ENCODE measurements around the gene GNG2. TPM values are rescaled to one million over a fixed set of nuclear protein-coding genes. Genes with fewer than 3 reads are reported as not detected.

GNG2 gene
- total and polyA plus RNA-seq, 10 of the 15 experiments (the other 5 are each of a cell fraction or from before 2014, with no cell fraction given), result 31.6 to 114 (median 66.4) TPM

GRCh38 chr14:51846631-51847488 lies 13.6 kb upstream of the GNG2 start (continued):
- TF ChIP-seq ATF3 (IDR thresholded peaks at IDR 0.05; ENCODE audit: borderline replicate concordance, extremely low read depth, low read depth, low read length), result no peak
- peak; percentile 59 for TF ChIP-seq FOXM1 (IDR thresholded peaks at IDR 0.05; ENCODE audit: low read depth, low read length)
- no peak for TF ChIP-seq KAT2A (conservative IDR thresholded peaks at IDR 0.05; ENCODE audit: control insufficient read depth, low read depth, low read length)
- TF ChIP-seq IRF5 (IDR thresholded peaks at IDR 0.05; ENCODE audit: borderline replicate concordance), result no peak
- TF ChIP-seq FOS (IDR thresholded peaks at IDR 0.05; ENCODE audit: borderline replicate concordance, extremely low read depth, insufficient read length), result no peak
- TF ChIP-seq LARP7 (IDR thresholded peaks at IDR 0.05), result peak; percentile 66
- TF ChIP-seq GATAD2B (conservative IDR thresholded peaks at IDR 0.05; ENCODE audit: low read depth), result peak; percentile 64
- no peak for TF ChIP-seq SREBF1 (IDR thresholded peaks at IDR 0.05; ENCODE audit: low read length)
- TF ChIP-seq NFXL1 (IDR thresholded peaks at IDR 0.05; ENCODE audit: borderline replicate concordance), result no peak

- no TSS peak for BruUV-seq (replicated peaks)
- DNase-seq (ENCODE audit: low read depth, low spot score), result no peak
- in situ Hi-C loops (cut with MboI) (no loop called here), intact Hi-C loops (cut with micrococcal nuclease; ENCODE audit: unreplicated experiment) (loop anchor here (1.0 to 5.0 kb wide), 3 partner anchors 13 to 131 kb away; partner anchors contain the start of gene GNG2)
- Histone ChIP-seq H3K27me3 (replicated peaks in 1 of 2; ENCODE audit: control insufficient read depth in 2 of 2, insufficient read depth in 2 of 2, low read length in 1 of 2) (no peaks in the 10 kb centered on the region), H3K27ac (ENCODE audit: control insufficient read depth, insufficient read depth) (peak overlapping the region; percentile 97), H3K9me3 (replicated peaks; ENCODE audit: control insufficient read depth, insufficient read depth, low read length) (peaks cover 7% of the 10 kb centered on the region), H3K79me2 (ENCODE audit: control insufficient read depth, insufficient read depth, low read length) (no peaks in the 10 kb centered on the region), H3K36me3 (ENCODE audit: control insufficient read depth in 2 of 2, insufficient read depth in 2 of 2, low read length in 1 of 2) (no peaks in the 10 kb centered on the region), H3K4me1 (ENCODE audit: control insufficient read depth, insufficient read depth, low read length) (peaks cover 54% of the 10 kb centered on the region), H3K4me2 (ENCODE audit: control insufficient read depth, insufficient read depth) (peak overlapping the region; percentile 92), H3K9ac (ENCODE audit: control insufficient read depth, insufficient read depth, low read length) (peak overlapping the region; percentile 81), H4K20me1 (ENCODE audit: control insufficient read depth, insufficient read depth) (no peaks in the 10 kb centered on the region), H3K4me3 (no peak overlapping the region; the same call in 1 of the 2 replicates), H2AFZ (ENCODE audit: control insufficient read depth, low read depth, low read length) (peak overlapping the region; percentile 46)
- CTCF ChIA-PET, result interaction anchor here (1.0 to 3.8 kb wide), 8 partner anchors 14 to 146 kb away, joined by 3 to 23 read pairs (median 6); partner anchors contain the start of gene GNG2
- POLR2A ChIA-PET, result interaction anchor here (0.6 to 3.3 kb wide), 12 partner anchors 14 to 1552 kb away, joined by 3 to 41 read pairs (median 6); partner anchors contain the start of gene GNG2
- SMC1A ChIA-PET (ENCODE audit: uncharacterized antibody, unreplicated experiment), result interaction anchor here (0.6 to 10.4 kb wide), 14 partner anchors 8 to 131 kb away, joined by 3 to 194 read pairs (median 3); partner anchors contain the start of gene GNG2
- 1% methylated on average over 4 of the region's 4 CpGs for WGBS (ENCODE audit: insufficient coverage, insufficient replicate concordance, low lambda C conversion rate, missing lambda C conversion rate)
- FAIRE-seq, result no peak
- RAD21 ChIA-PET (ENCODE audit: unreplicated experiment), result interaction anchor here (0.8 to 3.3 kb wide), 15 partner anchors 14 to 148 kb away, joined by 3 to 59 read pairs (median 12); partner anchors contain the start of gene GNG2
- no peak for ATAC-seq
- TF ChIP-seq STAT3 (IDR thresholded peaks at IDR 0.05; ENCODE audit: low read depth, low read length) (no peak), CREB1 (IDR thresholded peaks at IDR 0.05; ENCODE audit: low read depth) (peak; percentile 10; the same call in 1 of the 2 replicates), CEBPZ (IDR thresholded peaks at IDR 0.05; ENCODE audit: low read depth, low read length) (no peak), PML (IDR thresholded peaks at IDR 0.05; ENCODE audit: low read length) (no peak), KLF5 (IDR thresholded peaks at IDR 0.05; ENCODE audit: partially characterized antibody) (no peak), GABPA (IDR thresholded peaks at IDR 0.05; ENCODE audit: low read depth) (peak; percentile 69), CBFB (IDR thresholded peaks at IDR 0.05; ENCODE audit: low read depth) (no peak)
Observed at GRCh38 chr14:51847489-51847796, 13.0 kb upstream of the GNG2 start.
